ENCODE results near the gene PIK3R4. TPM values are rescaled to one million over a fixed set of nuclear protein-coding genes. Genes with fewer than 3 reads are reported as not detected.

The PIK3R4 gene
- total RNA-seq, 1 donor from 2014 or later: 101 TPM

DNA sequence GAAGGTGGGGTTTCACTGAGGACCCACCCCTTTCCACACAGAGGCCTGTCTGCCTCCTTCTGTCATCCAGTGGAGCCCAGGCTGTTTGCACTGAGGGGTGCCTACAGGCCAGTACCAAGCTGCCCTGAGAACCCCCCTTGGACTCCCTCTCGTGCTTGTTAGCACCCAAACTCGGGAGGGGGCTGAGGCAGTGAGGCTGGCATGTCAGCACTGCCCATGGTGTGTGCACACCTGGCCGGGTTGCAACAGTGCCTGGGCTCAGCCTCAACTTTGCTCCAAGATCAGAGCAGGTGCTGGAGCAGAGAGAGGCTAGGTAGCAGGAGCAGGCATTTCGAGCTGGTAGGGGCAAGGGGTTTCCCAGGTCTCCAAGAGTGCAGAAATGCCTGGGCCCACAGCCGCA lies 90.0 kb downstream of the PIK3R4 start:
- no peaks in the 10 kb centered on the region for H3K9me3 ChIP-seq
- no peaks in the 10 kb centered on the region for H3K4me1 ChIP-seq
- TF ChIP-seq, protein P1, sequence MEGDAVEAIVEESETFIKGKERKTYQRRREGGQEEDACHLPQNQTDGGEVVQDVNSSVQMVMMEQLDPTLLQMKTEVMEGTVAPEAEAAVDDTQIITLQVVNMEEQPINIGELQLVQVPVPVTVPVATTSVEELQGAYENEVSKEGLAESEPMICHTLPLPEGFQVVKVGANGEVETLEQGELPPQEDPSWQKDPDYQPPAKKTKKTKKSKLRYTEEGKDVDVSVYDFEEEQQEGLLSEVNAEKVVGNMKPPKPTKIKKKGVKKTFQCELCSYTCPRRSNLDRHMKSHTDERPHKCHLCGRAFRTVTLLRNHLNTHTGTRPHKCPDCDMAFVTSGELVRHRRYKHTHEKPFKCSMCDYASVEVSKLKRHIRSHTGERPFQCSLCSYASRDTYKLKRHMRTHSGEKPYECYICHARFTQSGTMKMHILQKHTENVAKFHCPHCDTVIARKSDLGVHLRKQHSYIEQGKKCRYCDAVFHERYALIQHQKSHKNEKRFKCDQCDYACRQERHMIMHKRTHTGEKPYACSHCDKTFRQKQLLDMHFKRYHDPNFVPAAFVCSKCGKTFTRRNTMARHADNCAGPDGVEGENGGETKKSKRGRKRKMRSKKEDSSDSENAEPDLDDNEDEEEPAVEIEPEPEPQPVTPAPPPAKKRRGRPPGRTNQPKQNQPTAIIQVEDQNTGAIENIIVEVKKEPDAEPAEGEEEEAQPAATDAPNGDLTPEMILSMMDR (IDR thresholded peaks at IDR 0.05): no peak
- DNase-seq (ENCODE audit: low spot score in 2 of 2): no peak
- intact Hi-C loops (cut with DNase I): no loop called here
- H3K36me3 ChIP-seq: no peaks in the 10 kb centered on the region
- H3K4me3 ChIP-seq: no peak overlapping the region
- no peak overlapping the region for H3K27ac ChIP-seq
- H3K27me3 ChIP-seq: no peaks in the 10 kb centered on the region

GRCh38 chr3:130654921-130655320 lies 91.7 kb downstream of the PIK3R4 start:
- H3K4me1 ChIP-seq: no peaks in the 10 kb centered on the region
- H3K9me3 ChIP-seq: no peaks in the 10 kb centered on the region
- no peaks in the 10 kb centered on the region for H3K27me3 ChIP-seq
- no peak overlapping the region for H3K4me3 ChIP-seq
- intact Hi-C loops (cut with DNase I): no loop called here
- TF ChIP-seq, protein P1 (IDR thresholded peaks at IDR 0.05): no peak
- DNase-seq (ENCODE audit: low spot score in 2 of 2): no peak
- no peak overlapping the region for H3K27ac ChIP-seq
- no peaks in the 10 kb centered on the region for H3K36me3 ChIP-seq

DNA sequence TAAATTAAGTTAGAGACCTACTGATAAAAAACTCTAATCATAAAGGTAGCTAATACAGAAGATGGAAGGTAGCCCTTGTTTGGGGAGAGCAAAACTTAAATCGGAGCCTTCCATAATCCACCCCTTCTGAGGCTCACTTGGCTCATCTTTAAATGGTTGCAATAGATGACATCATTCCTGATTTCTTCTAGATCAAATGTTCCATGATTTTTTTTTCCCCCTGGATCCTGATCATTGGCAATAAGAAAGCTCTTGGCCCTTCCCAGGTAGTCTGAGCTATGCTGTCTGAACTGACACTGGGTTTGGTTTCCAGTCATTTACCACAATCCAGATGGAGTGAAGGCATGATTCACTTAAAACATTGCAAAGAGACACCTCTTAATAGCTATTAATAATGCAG lies 92.5 kb downstream of the PIK3R4 start:
- Histone ChIP-seq H3K36me3 (no peaks in the 10 kb centered on the region), H3K9me3 (no peaks in the 10 kb centered on the region), H3K27ac (no peak overlapping the region), H3K4me1 (no peaks in the 10 kb centered on the region), H3K27me3 (no peaks in the 10 kb centered on the region), H3K4me3 (no peak overlapping the region)
- no peak for DNase-seq (ENCODE audit: low spot score in 2 of 2)
- intact Hi-C loops (cut with DNase I): no loop called here
- TF ChIP-seq, protein P1 (IDR thresholded peaks at IDR 0.05): no peak

GRCh38 chr3:130649061-130649654 lies 97.5 kb downstream of the PIK3R4 start:
- Histone ChIP-seq H3K36me3 (no peaks in the 10 kb centered on the region), H3K4me3 (no peak overlapping the region), H3K9me3 (no peaks in the 10 kb centered on the region), H3K27ac (no peak overlapping the region), H3K4me1 (no peaks in the 10 kb centered on the region), H3K27me3 (no peaks in the 10 kb centered on the region)
- TF ChIP-seq, protein P1 (IDR thresholded peaks at IDR 0.05): no peak
- no peak for DNase-seq (ENCODE audit: low spot score in 2 of 2)
- intact Hi-C loops (cut with DNase I): no loop called here

DNA sequence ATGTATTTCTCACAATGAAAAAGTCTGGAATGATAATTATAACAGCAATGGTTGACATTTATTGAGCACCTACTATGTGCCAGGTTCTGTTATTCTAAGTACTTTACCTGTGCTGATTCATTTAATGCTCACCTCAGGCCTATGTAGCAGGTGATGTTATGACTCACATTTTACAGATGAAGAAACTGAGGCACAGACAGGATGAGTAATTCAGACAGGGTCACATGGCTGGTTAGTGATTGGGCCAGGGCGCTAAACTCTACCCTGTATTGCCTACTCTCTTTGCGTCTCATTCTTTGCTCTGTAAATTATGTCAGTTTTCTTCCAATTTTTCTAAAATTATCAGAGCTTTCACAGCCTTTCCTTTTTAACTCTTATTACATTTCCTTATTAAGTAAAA lies 98.3 kb downstream of the PIK3R4 start:
- no peak overlapping the region for H3K4me3 ChIP-seq
- no peaks in the 10 kb centered on the region for H3K27me3 ChIP-seq
- H3K9me3 ChIP-seq: no peaks in the 10 kb centered on the region
- DNase-seq (ENCODE audit: low spot score in 2 of 2): no peak
- intact Hi-C loops (cut with DNase I): no loop called here
- H3K4me1 ChIP-seq: no peaks in the 10 kb centered on the region
- H3K36me3 ChIP-seq: no peaks in the 10 kb centered on the region
- TF ChIP-seq, protein P1 (IDR thresholded peaks at IDR 0.05): no peak
- no peak overlapping the region for H3K27ac ChIP-seq

DNA sequence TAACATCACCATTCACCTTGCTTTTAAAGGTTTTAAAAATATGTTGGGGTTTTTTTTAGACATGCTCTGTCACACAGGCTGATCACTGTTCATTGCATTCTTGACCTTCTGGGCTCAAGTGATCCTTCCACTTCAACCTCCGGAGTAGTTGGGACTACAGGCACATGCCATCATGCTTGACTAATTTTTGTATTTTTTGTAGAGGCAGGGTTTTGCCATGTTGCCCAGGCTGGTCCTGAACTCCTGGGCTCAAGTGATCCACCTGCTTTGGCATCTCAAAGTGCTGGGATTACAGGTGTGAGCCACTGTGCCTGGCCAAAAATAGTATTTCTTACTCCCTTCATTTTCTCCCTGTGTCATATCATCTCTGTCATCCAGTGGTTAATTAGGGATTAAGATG lies 101.4 kb downstream of the PIK3R4 start:
- Histone ChIP-seq H3K27ac (no peak overlapping the region), H3K9me3 (no peaks in the 10 kb centered on the region), H3K36me3 (no peaks in the 10 kb centered on the region), H3K4me1 (no peaks in the 10 kb centered on the region), H3K4me3 (no peak overlapping the region), H3K27me3 (no peaks in the 10 kb centered on the region)
- no peak for DNase-seq (ENCODE audit: low spot score in 2 of 2)
- TF ChIP-seq, protein P1 (IDR thresholded peaks at IDR 0.05): no peak
- intact Hi-C loops (cut with DNase I): no loop called here
